ENCODE measurements around the gene CCDC71L. TPM values are rescaled to one million over a fixed set of nuclear protein-coding genes. Genes with fewer than 3 reads are reported as not detected.

Gene CCDC71L
- total RNA-seq, 1 experiment from 2014 or later: 6.0 TPM

DNA sequence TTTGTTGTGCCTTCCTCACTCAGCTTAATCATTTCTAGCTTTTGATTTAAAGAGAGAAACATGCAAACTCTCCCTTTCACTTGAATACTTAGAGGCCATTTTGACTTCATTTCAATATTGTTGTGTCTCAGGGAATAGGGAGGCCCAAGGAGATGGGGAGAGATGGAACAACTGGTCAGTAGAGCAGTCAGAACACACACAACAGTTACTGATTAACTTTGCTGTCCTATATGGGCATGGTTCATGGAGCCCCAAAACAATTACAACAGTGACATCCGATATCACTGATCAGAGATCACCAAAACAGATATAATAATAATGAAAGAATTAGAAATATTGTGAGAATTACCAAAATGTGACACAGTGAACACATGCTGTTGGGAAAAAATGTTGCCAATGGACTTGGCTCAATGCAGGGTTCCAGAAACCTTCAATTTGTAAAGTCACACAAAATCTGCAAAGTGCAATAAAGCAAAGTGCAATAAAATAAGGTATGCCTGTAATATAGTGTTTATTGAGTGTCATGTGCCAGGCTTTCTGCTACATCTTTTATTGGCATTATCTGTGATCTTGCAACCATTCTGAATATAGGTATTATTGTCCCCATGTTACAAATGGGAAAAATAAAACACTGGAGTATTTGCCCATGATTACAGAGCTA is 38.2 kb downstream of the CCDC71L start:
- in situ Hi-C loops (cut with HindIII; ENCODE audit: low pct_unique_long_range_greater_than_20kb, low sequenced_read_pairs) (no loop called here), intact Hi-C loops (cut with micrococcal nuclease; ENCODE audit: unreplicated experiment) (no loop called here)
- Histone ChIP-seq H3K4me3 (ENCODE audit: low read depth in 2 of 2, low read length in 2 of 2) (no peak overlapping the region), H3K4me1 (ENCODE audit: control insufficient read depth, insufficient read depth, low read length) (no peaks in the 10 kb centered on the region), H3K27ac (ENCODE audit: low read length) (no peak overlapping the region), H3K9me3 (ENCODE audit: control insufficient read depth, insufficient read depth, low read depth, low read length) (no peaks in the 10 kb centered on the region), H3K27me3 (ENCODE audit: control insufficient read depth, insufficient read depth, low read length) (no peaks in the 10 kb centered on the region; the same call in 1 of the 2 replicates), H3K36me3 (ENCODE audit: control insufficient read depth, insufficient read depth, low read length) (no peaks in the 10 kb centered on the region)
- BruUV-seq (replicated peaks): no TSS peak
- ChIA-PET POLR2A (no interaction called here), CTCF (no interaction called here)
- ATAC-seq (no peak), DNase-seq (ENCODE audit: low read depth, low spot score) (no peak)
- no peak for TF ChIP-seq TCF7L2 (IDR thresholded peaks at IDR 0.05; ENCODE audit: low read depth, low read length)
- TF ChIP-seq CTCF (IDR thresholded peaks at IDR 0.05): no peak
- no peak for TF ChIP-seq SIN3A (IDR thresholded peaks at IDR 0.05; ENCODE audit: borderline replicate concordance, insufficient read depth, low read depth, low read length)
- TF ChIP-seq POLR2AphosphoS5 (IDR thresholded peaks at IDR 0.05; ENCODE audit: low read depth, low read length): no peak
- TF ChIP-seq REST (IDR thresholded peaks at IDR 0.05; ENCODE audit: insufficient read depth in 1 of 2, low read depth in 2 of 2, low read length in 1 of 2): no peak

- Histone ChIP-seq H3K4me3 (ENCODE audit: low read depth in 2 of 2, low read length in 2 of 2) (no peak overlapping the region), H3K4me1 (ENCODE audit: control insufficient read depth, insufficient read depth, low read length) (no peaks in the 10 kb centered on the region), H3K36me3 (ENCODE audit: control insufficient read depth, insufficient read depth, low read length) (no peaks in the 10 kb centered on the region), H3K27ac (ENCODE audit: low read length) (no peak overlapping the region), H3K27me3 (ENCODE audit: control insufficient read depth, insufficient read depth, low read length) (no peaks in the 10 kb centered on the region; the same call in 1 of the 2 replicates), H3K9me3 (ENCODE audit: control insufficient read depth, insufficient read depth, low read depth, low read length) (no peaks in the 10 kb centered on the region)
- in situ Hi-C loops (cut with HindIII; ENCODE audit: low pct_unique_long_range_greater_than_20kb, low sequenced_read_pairs) (no loop called here), intact Hi-C loops (cut with micrococcal nuclease; ENCODE audit: unreplicated experiment) (no loop called here)
- ATAC-seq: no peak
- TF ChIP-seq POLR2AphosphoS5 (IDR thresholded peaks at IDR 0.05; ENCODE audit: low read depth, low read length) (no peak), TCF7L2 (IDR thresholded peaks at IDR 0.05; ENCODE audit: low read depth, low read length) (no peak), REST (IDR thresholded peaks at IDR 0.05; ENCODE audit: insufficient read depth in 1 of 2, low read depth in 2 of 2, low read length in 1 of 2) (no peak), SIN3A (IDR thresholded peaks at IDR 0.05; ENCODE audit: borderline replicate concordance, insufficient read depth, low read depth, low read length) (no peak), CTCF (IDR thresholded peaks at IDR 0.05) (no peak)
- no TSS peak for BruUV-seq (replicated peaks)
- DNase-seq (ENCODE audit: low read depth, low spot score): no peak
- POLR2A ChIA-PET: no interaction called here
- CTCF ChIA-PET: no interaction called here
Measured at GRCh38 chr7:106621393-106622132, 39.4 kb downstream of the CCDC71L start.
